GM19043 (cell line): Measurements from ENCODE around the gene CD207.

Experiments
- ATAC-seq: cut with Tn5 transposase; IDR thresholded peaks from one replicate; pipeline ENCODE4 v1.9.1; 2021; ENCODE audit warnings: low read depth; ENCODE audit not compliant: unreplicated experiment

Gene CD207

GRCh38 chr2:70796262-70796661 is 39.4 kb downstream of the CD207 start:
- no peak for ATAC-seq

DNA sequence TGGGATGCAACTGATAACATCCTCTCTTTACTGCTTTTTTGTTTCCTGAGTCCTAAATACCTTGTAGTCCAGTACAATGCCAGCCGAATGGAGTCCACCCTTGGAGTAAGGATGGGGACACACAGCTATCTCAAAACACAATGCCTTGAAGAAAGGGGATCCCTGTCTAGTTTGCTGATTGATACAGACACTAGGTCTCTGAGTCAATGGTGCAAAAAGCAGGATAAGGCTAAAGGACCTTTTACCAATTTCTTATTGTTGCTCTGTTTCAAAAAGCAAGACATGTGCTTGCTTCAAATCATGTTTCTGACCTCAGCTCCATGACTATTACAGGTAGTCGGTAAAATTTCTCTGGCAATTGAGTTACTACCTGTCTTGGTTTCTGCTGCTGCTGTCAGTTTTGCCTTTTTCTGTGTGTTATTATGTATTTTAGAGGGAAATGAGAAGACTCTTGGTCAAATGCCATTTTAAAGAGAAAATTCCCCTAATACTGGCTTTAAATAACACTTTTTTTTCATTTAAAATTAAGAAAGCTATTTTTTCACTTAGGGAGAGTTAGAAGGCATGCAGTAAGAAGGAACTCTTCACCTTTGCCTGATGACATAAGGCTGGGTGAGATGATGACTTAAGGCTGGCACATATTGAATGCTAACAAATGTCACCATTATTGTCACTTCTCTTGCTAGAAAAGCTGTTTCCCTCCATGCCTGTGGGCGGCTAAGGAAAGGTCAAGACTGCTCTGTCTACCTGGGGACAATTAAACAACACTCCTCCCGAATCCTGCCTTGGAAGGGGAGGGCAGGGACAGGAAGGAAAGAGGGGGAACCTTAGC is 40.2 kb downstream of the CD207 start:
- ATAC-seq = no peak

DNA sequence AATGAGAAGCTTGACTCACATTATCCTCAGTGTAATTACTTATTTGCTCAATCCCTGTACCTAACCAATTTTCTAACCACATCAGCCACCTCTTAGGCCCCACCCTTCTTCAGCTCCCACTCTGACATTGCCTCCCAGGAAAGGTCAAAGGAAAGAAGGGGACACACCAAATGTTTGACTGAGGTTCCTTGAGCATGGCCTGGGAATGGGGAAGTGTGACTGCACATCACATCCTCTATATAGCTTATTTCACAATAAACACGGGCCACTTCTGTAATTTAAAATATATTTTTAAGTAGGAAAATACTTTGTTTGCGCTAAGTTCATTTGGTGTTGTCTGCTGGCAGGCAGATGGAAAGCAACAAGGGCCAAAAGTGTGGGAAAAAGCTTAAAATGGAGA is 42.2 kb downstream of the CD207 start:
- no peak for ATAC-seq

GRCh38 chr2:70790136-70790828 is 45.3 kb downstream of the CD207 start, which contains the start of gene FIGLA:
Gene FIGLA, minus strand, starts transcription at chr2:70790643. Its CDS starts 5 bp downstream, at chr2:70790638.
- ATAC-seq = no peak

GRCh38 chr2:70789304-70790135 is 46.1 kb downstream of the CD207 start:
- ATAC-seq = no peak

DNA sequence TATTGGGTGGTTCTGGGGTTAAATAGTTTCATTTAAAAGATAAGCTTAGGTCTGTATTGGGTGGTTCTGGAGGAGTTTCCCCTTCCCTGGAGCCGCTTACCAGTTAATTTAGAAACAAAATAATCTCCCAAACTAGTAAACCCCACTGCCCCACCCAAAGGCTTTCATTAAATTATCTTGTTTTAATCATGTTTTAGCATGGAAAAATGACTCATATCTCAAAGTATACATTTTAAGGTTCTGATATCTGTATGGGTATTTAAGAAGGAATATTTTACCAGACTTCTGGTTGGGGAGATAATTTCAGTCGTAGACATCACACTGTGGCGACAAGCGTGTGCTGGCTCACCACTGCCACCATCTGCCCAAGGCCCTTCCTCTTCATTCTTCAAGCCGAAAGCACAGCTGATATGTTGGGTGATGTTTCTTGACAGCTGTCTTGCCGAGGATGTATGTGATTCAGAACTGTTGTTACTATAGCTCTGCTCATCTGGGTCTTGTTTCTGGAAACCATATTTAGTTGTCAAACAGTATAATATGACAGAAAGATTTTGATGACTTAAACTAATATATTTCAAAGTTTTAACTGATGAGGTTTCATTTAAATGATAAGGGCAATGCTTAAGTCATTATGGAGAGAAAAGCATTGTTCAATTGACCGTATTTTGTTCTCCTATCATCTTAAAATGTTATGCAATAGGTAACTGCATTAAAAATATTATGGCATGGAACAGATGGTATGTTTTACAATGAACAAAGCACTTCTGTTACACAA is 50.3 kb downstream of the CD207 start:
- ATAC-seq = no peak

DNA sequence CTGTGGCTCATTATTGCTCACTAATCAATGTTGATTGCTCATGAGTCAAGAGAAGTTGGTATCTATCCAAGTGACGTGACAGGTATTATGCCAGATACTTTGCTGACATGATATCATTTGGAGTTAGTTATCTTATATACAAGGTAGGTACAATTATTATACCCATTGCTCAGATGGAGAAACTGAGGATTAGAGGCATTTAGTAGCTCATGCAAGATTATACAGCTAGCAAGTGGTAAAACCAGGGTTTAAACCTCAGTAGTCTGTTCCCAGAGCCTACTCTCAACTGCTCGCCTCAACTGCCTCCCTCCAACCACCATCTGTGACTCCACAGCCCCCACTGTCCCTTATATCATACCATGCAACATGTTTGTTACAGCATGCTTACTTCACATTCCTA is 51.3 kb downstream of the CD207 start:
- no peak for ATAC-seq
